ENCODE data around the gene HABP4.

HABP4 gene

GRCh38 chr9:96522366-96522765 lies 72.4 kb downstream of the HABP4 start:
- DNase-seq (ENCODE audit: low spot score), result no peak

- DNase-seq (ENCODE audit: low spot score), result no peak
Measured at GRCh38 chr9:96523374-96523773, 73.4 kb downstream of the HABP4 start.

DNA sequence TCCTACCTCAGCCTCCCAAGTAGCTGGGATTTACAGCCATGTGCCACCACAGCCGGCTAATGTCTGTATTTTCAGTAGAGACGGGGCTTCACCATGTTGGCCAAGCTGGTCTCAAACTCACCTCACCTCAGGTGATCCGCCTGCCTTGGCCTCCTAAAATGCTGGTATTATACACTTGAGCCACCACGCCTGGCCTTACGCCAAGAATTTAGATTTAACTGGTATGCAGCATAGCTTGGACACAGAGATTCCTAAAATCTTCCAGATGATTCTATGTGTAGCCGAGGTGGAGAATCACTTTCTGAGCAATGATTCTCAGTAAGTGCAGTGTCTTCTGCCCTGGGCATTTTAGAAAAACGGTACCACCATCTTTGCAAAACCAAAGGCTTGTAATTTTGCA lies 74.1 kb downstream of the HABP4 start:
- DNase-seq (ENCODE audit: low spot score), result no peak

GRCh38 chr9:96524764-96525163 lies 74.8 kb downstream of the HABP4 start:
- no peak for DNase-seq (ENCODE audit: low spot score)

GRCh38 chr9:96532173-96532572 lies 82.2 kb downstream of the HABP4 start:
- DNase-seq (ENCODE audit: low spot score), result no peak

GRCh38 chr9:96540106-96540505 lies 90.1 kb downstream of the HABP4 start:
- no peak for DNase-seq (ENCODE audit: low spot score)

All from globus pallidus (tissue), 1 donor.